Tibial nerve (tissue), 4 donors: ENCODE results near the gene IARS1.

Experiments
- EP300 ChIP-seq, 2 donors: sonication (generic); formaldehyde crosslinking; IDR thresholded peaks; one replicate each; pipeline ENCODE4 v1.6.1; 2017; ENCODE audit warnings: antibody characterized with exemption in 2 of 2, mild to moderate bottlenecking in 1 of 2
- POLR2A ChIP-seq, 2 donors: fragments of 450-650 bp; IDR thresholded peaks; one replicate each; pipeline ENCODE4 v1.6.1; 2017; ENCODE audit warnings: antibody characterized with exemption in 2 of 2, mild to moderate bottlenecking in 2 of 2, moderate library complexity in 2 of 2
- TF ChIP-seq, protein P1 (sequence below), 5 experiments: fragments of 200-600 bp in 3 of 5; fragments of 450-650 bp in 2 of 5; sonication (generic) in 3 of 5; IDR thresholded peaks; one replicate each; pipeline ENCODE4 v1.5.1; 2016 to 2019; ENCODE audit warnings: antibody characterized with exemption in 5 of 5, mild to moderate bottlenecking in 3 of 5, moderate library complexity in 2 of 5

DNA sequence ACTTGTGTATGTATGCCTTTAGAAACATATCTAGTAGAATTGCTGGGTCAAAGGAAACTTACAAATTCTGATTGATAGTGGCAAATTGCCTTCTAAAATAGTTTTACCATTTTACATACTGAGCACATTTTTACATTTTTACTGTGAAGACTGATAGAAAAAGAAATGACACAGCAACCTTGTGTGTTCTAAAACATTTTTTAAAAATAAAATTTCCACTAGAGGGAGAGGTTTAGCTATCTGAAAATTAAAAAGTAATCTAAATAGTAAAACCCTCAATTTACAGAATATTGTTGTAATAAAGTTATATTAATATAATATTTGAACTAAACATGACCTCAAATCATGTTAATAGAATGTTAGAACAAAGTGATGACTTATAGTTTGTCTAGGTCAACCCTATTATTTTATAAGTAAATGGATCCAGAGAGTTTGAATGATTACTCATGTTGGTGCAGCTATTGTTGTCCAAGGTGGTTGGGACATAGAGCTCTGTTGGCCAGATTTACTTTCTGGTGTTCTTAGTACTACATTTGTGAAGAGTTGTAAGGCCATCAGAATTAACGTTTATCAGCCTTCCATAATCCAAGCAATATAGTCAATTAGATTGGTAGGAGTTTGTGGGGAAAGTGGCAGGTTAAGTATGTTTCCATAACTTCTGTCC, 49.5 kb upstream of the IARS1 start:
- TF ChIP-seq, protein P1, sequence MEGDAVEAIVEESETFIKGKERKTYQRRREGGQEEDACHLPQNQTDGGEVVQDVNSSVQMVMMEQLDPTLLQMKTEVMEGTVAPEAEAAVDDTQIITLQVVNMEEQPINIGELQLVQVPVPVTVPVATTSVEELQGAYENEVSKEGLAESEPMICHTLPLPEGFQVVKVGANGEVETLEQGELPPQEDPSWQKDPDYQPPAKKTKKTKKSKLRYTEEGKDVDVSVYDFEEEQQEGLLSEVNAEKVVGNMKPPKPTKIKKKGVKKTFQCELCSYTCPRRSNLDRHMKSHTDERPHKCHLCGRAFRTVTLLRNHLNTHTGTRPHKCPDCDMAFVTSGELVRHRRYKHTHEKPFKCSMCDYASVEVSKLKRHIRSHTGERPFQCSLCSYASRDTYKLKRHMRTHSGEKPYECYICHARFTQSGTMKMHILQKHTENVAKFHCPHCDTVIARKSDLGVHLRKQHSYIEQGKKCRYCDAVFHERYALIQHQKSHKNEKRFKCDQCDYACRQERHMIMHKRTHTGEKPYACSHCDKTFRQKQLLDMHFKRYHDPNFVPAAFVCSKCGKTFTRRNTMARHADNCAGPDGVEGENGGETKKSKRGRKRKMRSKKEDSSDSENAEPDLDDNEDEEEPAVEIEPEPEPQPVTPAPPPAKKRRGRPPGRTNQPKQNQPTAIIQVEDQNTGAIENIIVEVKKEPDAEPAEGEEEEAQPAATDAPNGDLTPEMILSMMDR (IDR thresholded peaks at IDR 0.05): peak in 3 of 5 experiments; percentile 18 to 49 (median 35)
- no peak for TF ChIP-seq POLR2A (IDR thresholded peaks at IDR 0.05)
- no peak for TF ChIP-seq EP300 (IDR thresholded peaks at IDR 0.05)
